ENCODE data around the gene IL11.

The IL11 gene

DNA sequence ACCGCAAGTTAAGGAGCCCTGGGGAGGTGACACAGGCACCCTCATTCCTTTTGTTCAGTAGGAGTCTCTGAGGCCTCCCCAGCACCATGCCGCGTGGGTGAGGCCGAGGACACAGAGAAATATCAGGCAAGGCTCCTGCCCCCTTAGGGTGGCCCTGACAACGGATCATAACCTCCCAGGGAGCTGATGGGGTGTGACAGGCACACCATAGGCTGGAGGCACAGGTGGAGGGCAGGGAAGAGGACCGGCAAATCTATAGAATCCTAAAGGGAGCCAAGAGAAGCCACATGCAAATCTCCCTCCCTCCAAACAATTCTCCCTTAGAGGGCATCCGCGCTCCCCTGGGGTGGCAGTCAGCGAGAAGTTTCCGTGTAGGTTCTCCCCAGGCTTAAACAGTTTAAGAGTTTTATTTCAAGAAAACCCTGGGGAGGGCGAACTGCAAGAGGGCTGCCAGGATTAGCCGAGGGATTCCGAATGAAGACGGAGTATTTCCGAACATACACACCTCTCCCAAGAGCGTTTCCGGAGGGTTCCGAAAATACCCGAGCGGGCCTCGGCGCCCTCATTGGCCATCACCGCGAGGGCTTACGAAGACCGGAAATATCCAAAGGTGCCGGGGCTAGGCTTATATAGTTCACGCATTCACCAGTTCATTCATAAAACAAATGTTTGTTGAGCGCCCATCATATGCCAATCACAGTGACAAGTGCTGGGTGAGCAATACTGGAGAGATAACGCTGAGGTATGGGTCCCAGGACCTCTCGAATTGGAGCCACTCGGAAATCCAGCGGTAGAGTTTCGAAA is 14.9 kb upstream of the IL11 start:
- in situ Hi-C loops (cut with HindIII; ENCODE audit: low sequenced_read_pairs), result no loop called here
- peak; percentile 98 for DNase-seq (ENCODE audit: low read depth, low spot score)
- peak overlapping the region; percentile 99 for H3K4me3 ChIP-seq (ENCODE audit: low read depth, low read length)
- TF ChIP-seq CTCF (IDR thresholded peaks at IDR 0.05; ENCODE audit: low read depth, low read length), result no peak

DNA sequence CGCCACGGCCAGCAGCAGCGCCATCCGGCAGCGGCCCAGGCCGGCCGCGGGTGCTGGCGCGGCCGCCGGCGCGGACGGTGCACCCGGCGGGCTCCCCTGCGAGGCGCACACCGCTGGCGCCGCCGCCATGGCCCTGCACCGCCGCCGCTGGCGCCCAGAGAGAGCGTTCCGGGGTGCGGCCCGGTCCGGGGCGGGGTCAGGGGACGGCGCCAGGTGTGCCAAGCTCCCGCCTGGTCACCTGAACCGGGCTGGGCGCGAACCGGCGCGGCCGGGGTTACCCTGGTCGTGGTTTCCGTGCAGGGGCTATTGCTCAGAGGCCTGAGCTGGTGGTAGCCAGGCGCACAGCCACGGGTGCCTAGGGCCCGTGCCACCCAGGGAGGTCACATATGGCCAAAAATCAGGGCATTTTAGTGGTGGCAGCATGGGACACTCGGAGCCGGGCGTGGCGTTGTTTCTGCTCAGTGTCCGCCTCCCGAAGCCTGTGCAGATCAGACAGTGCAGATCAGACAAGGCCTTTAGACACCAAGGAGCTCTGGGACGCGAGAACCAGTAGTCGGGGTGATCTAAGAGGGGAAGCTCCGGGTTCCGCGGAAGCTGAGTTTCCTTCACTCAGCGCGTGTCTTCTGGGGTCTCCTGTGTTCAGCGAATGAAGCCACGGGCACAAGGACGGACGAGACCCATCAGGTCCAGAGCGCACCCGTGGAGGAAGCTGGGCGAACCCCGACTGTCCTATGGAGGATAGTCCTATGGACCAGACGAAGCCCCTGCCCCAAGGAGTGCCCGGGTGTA is 14.1 kb upstream of the IL11 start, which contains the start of gene TMEM238:
TSS of gene TMEM238 (minus strand) at position 162 of the 789 bp plus-strand sequence. CDS start at position 129, 33 bp downstream.
- peak within 1 kb of the TSS; percentile 99 for H3K4me3 ChIP-seq (ENCODE audit: low read depth, low read length)
- no peak for TF ChIP-seq CTCF (IDR thresholded peaks at IDR 0.05; ENCODE audit: low read depth, low read length)
- no peak for DNase-seq (ENCODE audit: low read depth, low spot score)
- in situ Hi-C loops (cut with HindIII; ENCODE audit: low sequenced_read_pairs), result no loop called here

DNA sequence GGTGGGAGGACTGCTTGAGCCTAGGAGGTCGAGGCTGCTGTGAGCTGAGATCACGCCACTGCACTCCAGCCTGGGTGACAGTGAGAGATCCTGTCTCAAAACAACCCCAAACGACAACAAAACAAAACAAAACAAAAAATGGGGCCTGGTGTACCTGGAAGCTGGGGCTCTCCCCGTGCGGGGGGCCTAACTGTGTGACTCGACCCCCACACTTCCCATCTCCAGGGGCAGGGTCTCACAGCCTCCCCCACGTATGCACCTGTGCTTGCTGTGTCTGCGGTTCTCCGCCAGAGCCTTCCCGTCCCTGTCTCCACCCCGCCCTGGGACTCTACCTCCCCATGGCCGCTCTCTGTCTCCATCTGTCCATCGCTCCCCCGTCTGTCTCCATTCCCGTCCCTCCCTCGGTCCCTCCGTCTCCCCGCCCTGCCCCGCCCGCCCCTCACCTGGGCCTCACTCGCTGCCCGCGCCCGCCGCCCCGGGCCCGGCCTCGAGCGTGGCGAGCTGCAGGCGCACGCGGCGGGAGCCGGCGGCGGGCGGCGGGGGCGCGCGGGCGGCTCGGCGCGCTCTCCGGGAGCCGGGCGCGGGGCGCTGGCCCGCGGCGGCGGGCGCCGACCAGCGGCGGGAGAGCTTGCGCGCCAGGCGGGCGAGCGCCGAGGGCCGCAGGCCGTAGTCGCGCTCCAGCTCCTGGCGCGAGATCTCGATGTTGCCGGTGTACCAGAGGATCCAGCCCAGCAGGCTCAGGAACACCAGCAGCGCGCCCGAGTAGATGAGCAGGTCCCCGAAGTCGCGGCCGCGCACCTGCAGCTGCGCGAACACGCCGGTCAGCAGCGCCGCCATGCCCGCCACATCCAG is 13.2 kb upstream of the IL11 start:
- H3K4me3 ChIP-seq (ENCODE audit: low read depth, low read length), result peak overlapping the region; percentile 40
- peak; percentile 68 for DNase-seq (ENCODE audit: low read depth, low spot score)
- in situ Hi-C loops (cut with HindIII; ENCODE audit: low sequenced_read_pairs), result no loop called here
- no peak for TF ChIP-seq CTCF (IDR thresholded peaks at IDR 0.05; ENCODE audit: low read depth, low read length)

- DNase-seq (ENCODE audit: low read depth, low spot score), result no peak
- in situ Hi-C loops (cut with HindIII; ENCODE audit: low sequenced_read_pairs), result no loop called here
- H3K4me3 ChIP-seq (ENCODE audit: low read depth, low read length), result no peak overlapping the region
- no peak for TF ChIP-seq CTCF (IDR thresholded peaks at IDR 0.05; ENCODE audit: low read depth, low read length)
These were observed 12.3 kb upstream of the IL11 start for GRCh38 chr19:55382522-55383054.

- in situ Hi-C loops (cut with HindIII; ENCODE audit: low sequenced_read_pairs), result no loop called here
- no peak for DNase-seq (ENCODE audit: low read depth, low spot score)
- no peak overlapping the region for H3K4me3 ChIP-seq (ENCODE audit: low read depth, low read length)
- TF ChIP-seq CTCF (IDR thresholded peaks at IDR 0.05; ENCODE audit: low read depth, low read length), result no peak
These were observed 11.8 kb upstream of the IL11 start for GRCh38 chr19:55382013-55382412.

DNA sequence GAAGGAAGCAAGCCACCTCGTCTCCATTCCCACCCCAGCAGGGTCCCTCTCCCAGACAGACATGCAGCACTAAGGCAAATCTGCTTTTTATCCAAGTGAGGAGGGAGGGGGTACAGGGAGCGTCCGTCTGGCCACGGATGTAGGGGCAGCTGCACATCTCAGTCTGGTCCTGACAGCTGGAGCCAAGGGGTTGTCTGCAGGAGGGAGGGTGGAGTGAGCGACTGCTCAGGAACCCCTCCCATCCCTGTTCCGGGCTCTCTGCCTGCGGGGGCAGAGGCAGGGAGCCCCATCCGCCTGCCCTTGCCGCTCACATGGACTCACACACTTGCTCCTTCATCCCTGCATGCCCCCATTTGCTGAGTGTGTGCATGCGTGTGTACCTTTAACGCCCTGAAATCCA is 8.9 kb upstream of the IL11 start:
- in situ Hi-C loops (cut with HindIII; ENCODE audit: low sequenced_read_pairs), result no loop called here
- DNase-seq (ENCODE audit: low read depth, low spot score), result no peak
- no peak overlapping the region for H3K4me3 ChIP-seq (ENCODE audit: low read depth, low read length)
- TF ChIP-seq CTCF (IDR thresholded peaks at IDR 0.05; ENCODE audit: low read depth, low read length), result no peak

Data from astrocyte of the spinal cord (primary cell).